D721Med (cell line): ENCODE measurements around the gene TMBIM6.

Experiments used
- DNase-seq: peaks from one replicate; pipeline ENCODE4 v3.0.0; 2011; ENCODE audit warnings: low spot score; ENCODE audit not compliant: insufficient read length
- FAIRE-seq: peaks from 2 replicates; lab custom pipeline; 2011; peaks lifted over from hg19 to GRCh38; lab: Jason Lieb, UNC
- CTCF ChIP-seq: IDR thresholded peaks from 2 replicates; pipeline ENCODE4 v1.5.1; 2012; ENCODE audit warnings: mild to moderate bottlenecking, control low read depth; ENCODE audit not compliant: insufficient read depth; ENCODE audit errors: missing control alignments

Gene TMBIM6

GRCh38 chr12:49748800-49749199 is 7.4 kb downstream of the TMBIM6 start:
- no peak for DNase-seq
- no peak for TF ChIP-seq CTCF
- FAIRE-seq = no peak

- TF ChIP-seq CTCF = no peak
- DNase-seq (no peak), FAIRE-seq (no peak)
Measured at GRCh38 chr12:49750027-49750995, 9.0 kb downstream of the TMBIM6 start.

DNA sequence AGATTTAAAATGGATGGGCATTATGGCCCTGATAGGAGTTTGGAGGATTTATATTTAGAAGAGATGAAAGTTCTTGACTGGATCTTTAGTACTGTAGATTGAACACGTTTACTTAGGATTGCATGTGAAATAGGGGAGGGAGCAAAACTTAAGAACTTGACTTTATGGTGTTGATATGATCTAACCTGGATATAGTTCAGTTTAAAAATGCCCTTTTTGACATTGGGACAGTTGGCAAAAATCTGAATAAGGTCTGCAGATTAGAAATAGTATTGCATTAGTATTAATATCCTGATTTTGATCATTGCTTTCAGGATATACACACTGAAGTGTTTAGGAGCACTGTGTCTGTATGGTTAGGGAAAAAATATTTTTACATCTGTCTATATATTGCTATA is 9.6 kb downstream of the TMBIM6 start:
- DNase-seq = no peak
- no peak for TF ChIP-seq CTCF
- FAIRE-seq = no peak

DNA sequence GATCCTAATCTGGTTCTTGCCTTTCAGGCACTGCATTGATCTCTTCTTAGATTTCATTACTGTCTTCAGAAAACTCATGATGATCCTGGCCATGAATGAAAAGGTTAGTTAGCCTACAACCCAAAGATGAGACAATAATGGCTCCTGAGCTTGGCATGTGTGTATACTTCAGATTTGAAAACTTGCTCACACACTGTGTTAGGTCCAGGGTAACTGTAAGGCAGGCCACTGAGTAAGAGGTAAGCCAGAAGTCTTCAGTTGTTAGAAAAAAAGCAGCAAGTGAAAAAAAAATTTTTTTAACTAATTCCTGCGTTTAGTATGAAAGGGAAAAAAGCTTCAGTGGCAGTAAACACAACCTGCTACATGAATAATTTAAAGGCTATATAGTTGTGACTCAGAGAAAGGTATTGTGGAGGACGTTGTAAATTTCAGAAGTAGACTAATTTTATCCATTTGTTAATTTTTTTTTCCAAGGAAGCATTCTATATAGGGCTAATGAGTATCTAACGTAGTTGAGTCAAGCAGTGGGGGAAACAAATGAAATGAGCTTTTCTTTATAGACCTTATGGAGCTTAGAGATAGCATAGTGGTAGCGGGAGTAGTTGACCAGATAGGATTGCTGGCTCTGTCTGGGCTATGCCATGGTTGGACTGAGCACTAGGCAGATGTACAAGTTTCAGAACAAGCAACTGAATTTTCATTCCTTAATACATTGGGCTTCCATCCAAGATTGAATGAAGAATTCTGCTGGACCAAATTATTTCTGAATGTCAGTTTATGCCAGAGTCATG is 20.5 kb downstream of the TMBIM6 start:
- FAIRE-seq = no peak
- no peak for DNase-seq
- TF ChIP-seq CTCF = no peak

GRCh38 chr12:49762468-49762847 is 21.1 kb downstream of the TMBIM6 start:
- FAIRE-seq = no peak
- no peak for DNase-seq
- no peak for TF ChIP-seq CTCF

DNA sequence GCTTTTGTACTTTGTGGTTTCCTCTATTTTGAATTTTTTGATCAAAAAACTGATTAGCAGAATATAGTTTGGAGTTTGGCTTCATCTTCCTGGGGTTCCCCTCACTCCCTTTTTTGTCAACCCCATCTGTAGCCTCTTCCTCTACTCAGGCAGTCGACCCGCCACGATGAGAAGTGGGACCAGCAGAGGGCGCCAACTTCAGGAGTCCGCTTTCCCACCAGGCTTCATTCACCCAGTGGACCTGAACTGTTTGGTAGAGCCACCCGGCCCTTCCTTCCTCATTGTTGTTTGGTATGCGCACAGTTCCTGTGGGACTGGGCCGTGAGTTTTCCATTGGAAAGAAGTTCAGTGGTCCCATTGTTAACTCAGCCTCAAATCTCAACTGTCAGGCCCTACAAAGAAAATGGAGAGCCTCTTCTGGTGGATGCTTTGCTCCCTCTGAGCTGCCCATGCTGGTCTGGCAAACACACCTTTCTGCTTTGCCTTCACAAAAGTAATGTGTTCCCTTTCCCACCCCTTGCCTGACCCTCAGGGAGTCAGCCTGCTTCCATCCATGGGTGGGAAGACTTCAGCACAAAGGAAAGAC is 21.7 kb downstream of the TMBIM6 start:
- FAIRE-seq = no peak
- DNase-seq = peak; percentile 51
- TF ChIP-seq CTCF = peak; percentile 62
